GM19463 (cell line): Measurements from ENCODE around the gene RFX1.
"Not testable (repeated sequence)": the region's sequence is repeated elsewhere in the genome, so short reads cannot be mapped to it uniquely, and the experiment has no call there.

ENCODE experiments used
- ATAC-seq: cut with Tn5 transposase; IDR thresholded peaks from one replicate; pipeline ENCODE4 v1.9.1; 2021; ENCODE audit warnings: mild to moderate bottlenecking, moderate library complexity; ENCODE audit not compliant: unreplicated experiment

Gene RFX1

GRCh38 chr19:13938301-13939064, 67.6 kb downstream of the RFX1 start, which contains the start of gene PODNL1:
TSS of gene PODNL1 (minus strand) at chr19:13938417. CDS start at chr19:13938181, 236 bp downstream.
- ATAC-seq = no peak

GRCh38 chr19:13937479-13938300, 68.4 kb downstream of the RFX1 start:
- no peak for ATAC-seq

- ATAC-seq = no peak
These were observed 70.2 kb downstream of the RFX1 start for GRCh38 chr19:13935765-13936510.

GRCh38 chr19:13934785-13935109, 71.4 kb downstream of the RFX1 start:
- no peak for ATAC-seq

GRCh38 chr19:13932911-13933393, 73.2 kb downstream of the RFX1 start:
- no peak for ATAC-seq

- ATAC-seq = no peak
These were observed 73.9 kb downstream of the RFX1 start for GRCh38 chr19:13932149-13932637.

- ATAC-seq = no peak
These were observed 74.5 kb downstream of the RFX1 start for GRCh38 chr19:13931391-13932148.

- ATAC-seq = no peak
These were observed 75.7 kb downstream of the RFX1 start for GRCh38 chr19:13930402-13930801.

GRCh38 chr19:13929956-13930355, 76.2 kb downstream of the RFX1 start:
- ATAC-seq = no peak

GRCh38 chr19:13929340-13929739, 76.8 kb downstream of the RFX1 start:
- no peak for ATAC-seq

- ATAC-seq = no peak
These were observed 79.4 kb downstream of the RFX1 start for GRCh38 chr19:13926715-13927114.

- no peak for ATAC-seq
These were observed 80.1 kb downstream of the RFX1 start for GRCh38 chr19:13926010-13926409.

GRCh38 chr19:13923194-13923987, 82.7 kb downstream of the RFX1 start:
- no peak for ATAC-seq

GRCh38 chr19:13922118-13922517, 84.0 kb downstream of the RFX1 start:
- not testable (repeated sequence) for ATAC-seq

GRCh38 chr19:13920940-13921747, 85.0 kb downstream of the RFX1 start:
- no peak for ATAC-seq

- ATAC-seq = no peak
These were observed 85.6 kb downstream of the RFX1 start for GRCh38 chr19:13920524-13920923.

GRCh38 chr19:13918726-13919411, 87.3 kb downstream of the RFX1 start:
- ATAC-seq = no peak

GRCh38 chr19:13917888-13918406, 88.2 kb downstream of the RFX1 start:
- ATAC-seq = no peak
